K562 (cell line): ENCODE results near the gene ZNF143. TPM values are rescaled to one million over a fixed set of nuclear protein-coding genes. Genes with fewer than 3 reads are reported as not detected.

Source experiments
- ARNT ChIP-seq, 2 experiments: fragments of 450-650 bp; IDR thresholded peaks; 2 replicates each; pipeline ENCODE4 v1.6.1; 2016; ENCODE audit warnings: mild to moderate bottlenecking in 1 of 2
- CBX5 ChIP-seq: IDR thresholded peaks from 2 replicates; pipeline ENCODE4 v1.6.1; 2014; ENCODE audit warnings: low read depth, borderline replicate concordance
- E2F1 ChIP-seq: sonication (generic); formaldehyde crosslinking; IDR thresholded peaks from 2 replicates; pipeline ENCODE4 v1.8.1; 2023; ENCODE audit warnings: mild to moderate bottlenecking, missing genetic modification reagents, moderate library complexity
- FOXJ2 ChIP-seq: fragments of 200-800 bp; sonication (Bioruptor generic); IDR thresholded peaks from 2 replicates; pipeline ENCODE4 v1.6.1; 2016; ENCODE audit warnings: missing genetic modification characterization, missing compliant biosample characterization
- JUND ChIP-seq, 2 experiments: IDR thresholded peaks; 2 replicates in 1 of 2; 3 replicates in 1 of 2; pipeline ENCODE4 v1.6.1; 2011; ENCODE audit warnings: borderline replicate concordance in 2 of 2, low read depth in 2 of 2, low read length in 2 of 2, improper control_type of control experiment in 1 of 2, missing biosample characterization in 1 of 2, missing genetic modification characterization in 1 of 2, missing genetic modification reagents in 1 of 2
- KLF16 ChIP-seq: IDR thresholded peaks from 2 replicates; pipeline ENCODE4 v1.6.1; 2016; ENCODE audit warnings: antibody characterized with exemption
- NCOA2 ChIP-seq, 2 experiments: fragments of 450-650 bp; IDR thresholded peaks; 2 replicates each; pipeline ENCODE4 v1.6.1; 2018; ENCODE audit warnings: mild to moderate bottlenecking in 2 of 2, moderate library complexity in 1 of 2; ENCODE audit not compliant: partially characterized antibody in 2 of 2
- NFE2 ChIP-seq: IDR thresholded peaks from 2 replicates; pipeline ENCODE4 v1.6.1; 2014; ENCODE audit warnings: antibody characterized with exemption, low read depth
- NR2C2 ChIP-seq, 2 experiments: fragments of 200-800 bp in 1 of 2; sonication (Bioruptor generic) in 1 of 2; sonication (generic) in 1 of 2; formaldehyde crosslinking in 1 of 2; IDR thresholded peaks; 2 replicates each; pipeline versions ENCODE4 v1.6.1 to v1.8.0; 2016 to 2022; ENCODE audit warnings: mild to moderate bottlenecking in 1 of 2, missing compliant biosample characterization in 1 of 2, missing genetic modification characterization in 1 of 2, missing genetic modification reagents in 1 of 2
- PCBP1 ChIP-seq: fragments of 200-400 bp; formaldehyde crosslinking; IDR thresholded peaks from 2 replicates; pipeline ENCODE4 v1.6.1; 2018; ENCODE audit warnings: mild to moderate bottlenecking, low read depth, low read length; ENCODE audit not compliant: poor library complexity, severe bottlenecking
- RBBP5 ChIP-seq: fragments of 200-600 bp; sonication (generic); IDR thresholded peaks from 2 replicates; pipeline ENCODE4 v1.6.1; 2012; ENCODE audit warnings: borderline replicate concordance, mild to moderate bottlenecking, low read length, control low read depth, inconsistent platforms; ENCODE audit not compliant: insufficient read depth, poor library complexity, severe bottlenecking
- RNF2 ChIP-seq: sonication (generic); IDR thresholded peaks from 2 replicates; pipeline ENCODE4 v1.6.1; 2016
- SMC3 ChIP-seq: conservative IDR thresholded peaks from 2 replicates; pipeline ENCODE4 v1.6.1; 2011; ENCODE audit warnings: low read depth, low read length, improper control_type of control experiment; ENCODE audit not compliant: insufficient read depth
- TSHZ1 ChIP-seq: fragments of 250-450 bp; sonication (Bioruptor Pico); IDR thresholded peaks from 2 replicates; pipeline ENCODE4 v1.4.0; 2020; ENCODE audit warnings: mild to moderate bottlenecking, moderate library complexity
- ZC3H11A ChIP-seq: IDR thresholded peaks from 2 replicates; pipeline ENCODE4 v1.6.1; 2012; ENCODE audit warnings: low read depth, low read length, improper control_type of control experiment
- ZFX ChIP-seq: sonication (generic); formaldehyde crosslinking; IDR thresholded peaks from 2 replicates; pipeline ENCODE4 v1.8.0; 2022; ENCODE audit warnings: mild to moderate bottlenecking, missing genetic modification reagents, moderate library complexity
- ZNF282 ChIP-seq: sonication (generic); formaldehyde crosslinking; IDR thresholded peaks from 2 replicates; pipeline ENCODE4 v1.8.1; 2023; ENCODE audit warnings: missing genetic modification reagents
- ZNF316 ChIP-seq: fragments of 450-650 bp; IDR thresholded peaks from 2 replicates; pipeline ENCODE4 v1.6.1; 2016
- ZNF444 ChIP-seq: fragments of 250-450 bp; sonication (Bioruptor Pico); IDR thresholded peaks from 2 replicates; pipeline ENCODE4 v1.4.0; 2020; ENCODE audit warnings: mild to moderate bottlenecking, moderate library complexity
- ZNF511 ChIP-seq: sonication (generic); formaldehyde crosslinking; IDR thresholded peaks from 2 replicates; pipeline ENCODE4 v1.8.0; 2022; ENCODE audit warnings: mild to moderate bottlenecking, missing genetic modification reagents
- ZNF584 ChIP-seq: fragments of 200-800 bp; sonication (Bioruptor generic); IDR thresholded peaks from 2 replicates; pipeline ENCODE4 v1.6.1; 2016; ENCODE audit warnings: low read depth, mild to moderate bottlenecking, missing genetic modification characterization, missing compliant biosample characterization
- ZNF639 ChIP-seq, 2 experiments: fragments of 200-800 bp in 1 of 2; sonication (Bioruptor generic) in 1 of 2; sonication (generic) in 1 of 2; formaldehyde crosslinking in 1 of 2; IDR thresholded peaks in 1 of 2; conservative IDR thresholded peaks in 1 of 2; 2 replicates each; pipeline versions ENCODE4 v1.5.0 to v1.6.1; 2016 to 2020; ENCODE audit warnings: missing compliant biosample characterization in 1 of 2, missing genetic modification characterization in 1 of 2, missing genetic modification reagents in 1 of 2
- ZNF699 ChIP-seq: fragments of 250-450 bp; sonication (Bioruptor Pico); IDR thresholded peaks from 2 replicates; pipeline ENCODE4 v1.8.0; 2021; ENCODE audit warnings: mild to moderate bottlenecking, moderate library complexity; ENCODE audit not compliant: insufficient replicate concordance
- polyA plus RNA-seq, 8 experiments: library from polyadenylated mRNA; depleted of rRNA in 4 of 8; stranded (reverse) in 5 of 8; unstranded in 3 of 8; fragments of >200 nt; fragmentation: Nextera tagmentation in 2 of 8; fragmentation: Illumina TruSeq in 1 of 8; extraction: Ambion mirVana in 2 of 8; extraction: Trizol in 1 of 8; gene quantifications; 2 replicates each; pipeline versions ENCODE4 v1.2.1 to v1.2.3, GENCODE V29; 2011 to 2014; ENCODE audit warnings: inconsistent platforms in 1 of 8, missing spikeins in 1 of 8
- total RNA-seq, 7 experiments: library from RNA; depleted of rRNA in 6 of 7; stranded (reverse); fragments of >200 nt in 6 of 7; fragmentation: Illumina TruSeq in 2 of 7; extraction: Trizol in 2 of 7; gene quantifications; 2 replicates each; pipeline versions ENCODE4 v1.2.1 to v1.2.3, GENCODE V29; 2011 to 2021; ENCODE audit warnings: low replicate concordance in 1 of 7

The ZNF143 gene
- total and polyA plus RNA-seq, 9 of the 15 experiments (the other 6 are each of a cell fraction or from before 2014, with no cell fraction given): 18.4 to 58.5 (median 27.1) TPM

GRCh38 chr11:9529334-9529650, 68.5 kb downstream of the ZNF143 start (continued):
- TF ChIP-seq ZNF639 (CRISPR knock-in tag; conservative IDR thresholded peaks at IDR 0.05 in 1 of 2, IDR thresholded peaks at IDR 0.05 in 1 of 2) (no peak), RNF2 (no peak), ARNT (IDR thresholded peaks at IDR 0.05) (no peak), ZNF699 (no peak), PCBP1 (no peak), ZNF444 (CRISPR knock-in tag) (no peak), SMC3 (no peak), RBBP5 (no peak), ZNF511 (CRISPR knock-in tag) (no peak), ZNF584 (no peak), ZC3H11A (no peak), ZFX (peak; percentile 63), ZNF282 (CRISPR knock-in tag) (no peak), TSHZ1 (CRISPR knock-in tag) (no peak), ZNF316 (peak; percentile 53), NCOA2 (IDR thresholded peaks at IDR 0.05; ENCODE audit: partially characterized antibody in 2 of 2) (no peak), JUND (IDR thresholded peaks at IDR 0.05; ENCODE audit: borderline replicate concordance, low read depth, low read length) (0 out of 2 replicates have a peak, but pooled peaks have one; percentile 11), JUND (tag; IDR thresholded peaks at IDR 0.05; ENCODE audit: borderline replicate concordance, low read depth, low read length) (no peak), E2F1 (CRISPR knock-in tag) (no peak), NR2C2 (CRISPR knock-in tag; IDR thresholded peaks at IDR 0.05) (no peak), NR2C2 (tag; IDR thresholded peaks at IDR 0.05) (0 out of 2 replicates have a peak, but pooled peaks have one; percentile 25), NFE2 (no peak), CBX5 (no peak), FOXJ2 (tag) (no peak), KLF16 (no peak)
